Pons (tissue), 1 donor: ENCODE results near the gene RABGAP1L.
A peak's percentile ranks its signal among the peaks of the same experiment; 100 is the strongest.

ENCODE experiments used
- DNase-seq: peaks from one replicate; pipeline ENCODE4 v3.0.0-alpha.2; 2016; ENCODE audit warnings: low spot score

RABGAP1L gene

GRCh38 chr1:174928541-174928940, 769.2 kb downstream of the RABGAP1L start:
- DNase-seq = peak; percentile 82

DNA sequence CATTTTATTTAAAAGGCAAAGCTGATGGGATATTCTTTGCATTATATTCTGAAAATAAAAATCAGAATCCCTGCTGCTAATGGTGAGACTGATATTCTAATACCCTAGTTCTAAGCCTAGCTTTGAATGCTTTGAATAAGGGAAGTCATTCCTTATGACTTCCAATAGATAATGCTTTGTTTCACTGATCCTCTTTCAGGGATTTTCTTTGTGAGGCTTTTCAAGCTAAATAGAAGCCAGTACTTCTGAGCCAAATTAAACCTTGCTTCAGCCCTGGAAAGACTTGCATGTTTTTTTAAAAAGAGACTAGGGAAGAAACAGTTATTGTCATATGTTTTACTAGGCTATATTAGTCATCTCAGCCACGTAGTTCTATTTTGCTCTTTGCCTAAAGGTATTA, 771.9 kb downstream of the RABGAP1L start:
- peak; percentile 69 for DNase-seq

GRCh38 chr1:174932587-174932986, 773.3 kb downstream of the RABGAP1L start:
- no peak for DNase-seq

DNA sequence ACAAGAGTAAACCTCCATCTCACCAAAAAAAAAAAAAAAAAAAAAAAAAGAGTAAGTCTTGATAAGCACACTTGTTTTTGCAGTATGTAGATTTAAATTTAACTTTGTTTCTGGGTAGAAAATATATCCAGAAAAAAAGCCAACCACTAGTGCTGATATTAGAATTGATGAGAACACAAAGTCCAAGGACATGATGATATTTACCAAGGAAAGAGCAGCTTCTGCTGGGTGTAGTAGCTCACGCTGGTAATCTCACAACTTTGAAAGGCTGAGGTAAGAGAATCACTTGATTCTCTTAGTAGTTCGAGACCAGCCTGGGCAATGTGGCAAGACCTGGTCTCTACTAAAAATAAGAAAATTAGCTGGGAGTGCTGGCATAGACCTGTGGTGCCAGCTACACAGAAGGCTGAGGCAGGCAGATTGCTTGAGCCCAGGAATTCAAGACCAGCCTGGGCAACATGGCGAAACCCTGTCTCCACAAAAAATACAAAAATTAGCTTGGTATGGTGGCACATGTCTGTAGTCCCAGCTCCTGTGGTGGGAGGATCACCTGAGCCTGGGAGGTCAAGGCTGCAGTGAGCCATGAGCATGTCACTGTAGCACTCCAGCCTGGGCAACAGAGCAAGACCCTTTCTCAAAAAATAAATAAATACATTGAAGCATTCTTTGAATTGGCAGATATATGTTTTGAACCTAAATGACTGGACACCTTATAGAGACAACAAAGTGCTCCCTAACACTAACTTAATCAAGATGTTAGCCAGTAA, 776.8 kb downstream of the RABGAP1L start:
- no peak for DNase-seq

GRCh38 chr1:174938281-174939007, 779.1 kb downstream of the RABGAP1L start:
- DNase-seq = no peak

DNA sequence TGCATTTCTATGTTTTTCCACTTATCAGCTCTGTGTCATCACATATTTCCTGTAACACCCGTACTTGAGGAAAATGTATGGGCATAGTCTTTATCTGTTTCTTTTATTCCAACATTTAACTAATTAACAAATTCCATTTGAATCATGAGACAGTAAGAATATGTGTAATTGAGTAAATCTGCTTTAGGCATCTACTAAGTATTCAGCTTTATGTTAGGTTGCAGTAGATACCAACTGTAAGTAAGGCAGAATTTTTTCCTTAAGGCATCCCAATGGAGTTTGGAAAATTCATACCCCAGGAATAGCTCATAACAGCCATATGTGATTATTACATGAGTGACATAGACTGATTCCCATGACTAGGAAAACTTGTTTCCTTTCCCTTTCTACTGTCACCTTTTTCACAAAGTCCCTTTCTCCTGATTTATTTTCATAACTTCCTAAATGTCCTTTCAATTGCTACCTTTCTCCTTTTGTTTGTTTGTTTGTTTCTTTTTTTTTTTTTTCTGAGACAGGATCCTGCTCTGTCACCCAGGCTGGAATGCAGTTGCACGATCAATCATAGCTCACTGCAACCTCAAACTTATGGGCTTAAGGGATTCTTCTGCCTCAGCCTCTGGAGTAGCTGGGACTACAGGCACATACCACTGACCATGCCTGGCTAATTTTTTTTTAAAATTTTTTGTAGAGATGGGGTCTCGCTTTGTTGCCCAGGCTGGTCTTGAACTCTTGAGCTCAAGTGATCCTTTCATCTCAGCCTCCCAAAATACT, 780.6 kb downstream of the RABGAP1L start:
- DNase-seq = no peak

DNA sequence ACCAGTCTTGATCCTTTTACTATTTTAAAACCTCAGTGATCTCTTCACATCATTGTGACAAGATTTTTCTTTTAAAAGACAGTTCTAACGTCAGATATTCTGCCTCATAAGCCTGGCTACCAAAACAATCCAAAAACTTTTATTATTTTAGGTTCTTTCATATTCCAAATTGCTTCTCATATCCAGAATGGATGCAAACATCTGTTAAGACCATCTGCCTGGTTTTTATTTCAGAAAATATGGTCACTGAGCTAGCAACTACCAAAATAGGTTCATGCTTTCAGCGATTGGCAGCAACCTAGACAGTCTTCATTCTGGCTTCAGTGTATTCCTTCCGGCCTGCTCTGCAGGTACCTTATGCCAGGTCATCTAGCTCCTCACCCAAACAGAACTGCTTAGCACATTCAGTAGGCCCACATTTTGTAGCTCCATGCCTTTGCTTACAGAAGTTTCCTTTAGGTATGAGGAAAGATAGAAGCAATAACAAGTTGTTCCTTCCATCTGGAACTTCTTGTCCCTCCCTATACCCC, 781.4 kb downstream of the RABGAP1L start:
- no peak for DNase-seq

GRCh38 chr1:174942547-174943255, 783.4 kb downstream of the RABGAP1L start:
- peak; percentile 86 for DNase-seq

DNA sequence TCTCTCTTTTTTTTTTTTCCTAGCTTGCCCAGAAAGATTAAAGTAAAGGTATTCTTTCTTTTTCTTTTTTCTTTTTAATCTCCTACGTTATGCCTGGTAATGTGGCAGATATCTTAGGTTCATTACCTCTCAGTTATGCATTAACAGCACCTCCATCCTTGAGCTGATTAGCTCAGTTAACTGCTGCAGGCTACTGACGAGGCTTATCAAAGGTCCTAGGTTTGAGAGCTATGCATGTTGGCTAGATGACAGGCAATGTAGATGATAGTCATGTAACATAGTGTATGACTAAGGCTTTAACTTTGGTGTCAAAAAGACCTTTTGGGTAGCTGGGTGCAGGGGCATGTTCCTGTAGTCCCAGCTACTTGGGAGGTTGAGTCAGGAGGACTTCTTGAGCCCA, 786.7 kb downstream of the RABGAP1L start:
- DNase-seq = no peak

GRCh38 chr1:174949061-174949460, 789.7 kb downstream of the RABGAP1L start:
- DNase-seq = no peak

GRCh38 chr1:174949645-174950044, 790.3 kb downstream of the RABGAP1L start:
- DNase-seq = no peak

GRCh38 chr1:174953285-174954072, 794.2 kb downstream of the RABGAP1L start:
- no peak for DNase-seq

- DNase-seq = peak; percentile 46
Observed at GRCh38 chr1:174954073-174954460, 794.7 kb downstream of the RABGAP1L start.

DNA sequence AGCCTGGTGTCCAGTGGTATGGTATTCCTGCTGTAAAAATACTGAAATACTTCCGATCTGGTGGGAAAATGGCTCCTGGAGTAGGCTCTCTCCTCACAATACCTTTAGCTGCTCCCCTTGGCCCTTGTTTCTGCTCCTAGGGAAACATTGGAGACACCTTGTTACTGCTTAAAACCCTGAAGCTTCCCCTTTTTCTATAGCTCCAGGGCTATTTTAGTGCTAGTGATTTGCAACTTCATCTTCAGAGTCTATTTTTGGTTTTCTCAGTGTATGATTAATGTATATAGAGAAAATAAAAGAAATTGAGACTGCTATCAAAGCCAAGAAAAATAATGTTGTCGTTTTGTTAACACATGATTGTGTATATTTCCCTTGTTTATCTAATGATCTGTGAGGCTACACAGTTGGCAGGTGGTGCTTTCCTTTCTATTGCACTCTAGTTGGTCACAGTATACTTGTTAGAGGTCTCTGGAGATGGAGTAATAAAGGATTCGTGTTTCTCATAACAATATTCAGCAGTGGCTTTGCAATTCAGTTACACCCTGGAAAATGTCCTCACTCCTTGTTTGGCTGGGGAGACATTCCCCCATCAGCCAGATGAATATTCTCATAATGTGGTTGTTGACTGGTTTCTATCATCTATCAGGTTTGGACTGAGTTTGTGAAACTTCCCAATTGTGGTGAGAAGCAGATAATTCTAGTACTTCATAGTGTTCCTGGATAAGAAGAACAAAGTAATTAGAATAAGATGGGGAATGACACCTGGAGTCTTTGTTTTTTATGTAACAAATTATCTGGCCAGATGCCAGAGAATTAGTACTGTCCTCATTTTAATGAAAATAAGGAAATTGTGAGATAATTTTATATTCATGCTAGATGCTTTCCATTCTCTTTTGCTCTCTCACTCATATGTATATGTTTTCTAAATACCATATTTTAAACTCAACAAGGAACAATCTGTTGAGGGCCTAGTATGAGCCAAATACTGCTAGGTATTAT, 795.6 kb downstream of the RABGAP1L start:
- no peak for DNase-seq

DNA sequence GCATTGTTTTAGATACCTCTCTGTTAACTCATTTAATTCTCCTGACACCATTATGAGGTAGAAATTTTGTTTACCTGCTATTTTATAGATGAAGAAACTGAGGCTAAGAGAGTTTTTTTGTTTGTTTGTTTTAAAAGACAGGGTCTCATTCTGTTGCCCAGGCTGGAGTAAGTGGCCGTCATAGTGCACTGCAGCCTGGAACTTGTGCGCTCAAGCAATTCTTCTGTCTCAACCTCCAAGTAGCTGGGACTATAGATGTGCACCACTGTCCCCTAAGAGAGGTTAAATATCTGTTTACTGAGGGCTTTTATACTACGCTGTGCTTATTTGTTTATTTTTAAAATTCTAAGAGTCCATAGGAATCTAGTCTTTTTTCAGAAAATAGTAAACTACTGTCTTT, 796.8 kb downstream of the RABGAP1L start:
- no peak for DNase-seq

GRCh38 chr1:174956976-174957375, 797.7 kb downstream of the RABGAP1L start:
- no peak for DNase-seq

GRCh38 chr1:174957829-174958228, 798.5 kb downstream of the RABGAP1L start:
- DNase-seq = no peak

DNA sequence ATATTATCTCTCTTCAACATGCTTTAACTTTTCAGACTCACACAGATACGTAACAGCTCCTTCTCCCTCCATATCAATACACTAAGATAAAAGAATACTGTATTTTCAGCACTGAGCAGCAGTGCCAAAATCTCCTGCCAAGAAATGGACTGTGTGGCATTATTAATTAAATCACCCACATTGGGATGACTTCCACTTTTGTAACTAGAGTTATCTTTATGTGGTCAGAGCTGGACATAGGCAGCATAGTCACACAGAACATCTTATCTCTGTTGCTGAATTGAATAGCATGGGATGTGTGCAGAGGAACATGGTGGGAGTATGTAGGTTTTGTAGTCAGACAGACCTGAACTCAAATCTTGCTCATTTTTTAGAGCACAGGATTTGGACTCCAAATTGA, 799.1 kb downstream of the RABGAP1L start:
- no peak for DNase-seq

- no peak for DNase-seq
Observed at GRCh38 chr1:174960362-174960761, 801.0 kb downstream of the RABGAP1L start.
